Measurements from ENCODE around the gene SCMH1.

DNA sequence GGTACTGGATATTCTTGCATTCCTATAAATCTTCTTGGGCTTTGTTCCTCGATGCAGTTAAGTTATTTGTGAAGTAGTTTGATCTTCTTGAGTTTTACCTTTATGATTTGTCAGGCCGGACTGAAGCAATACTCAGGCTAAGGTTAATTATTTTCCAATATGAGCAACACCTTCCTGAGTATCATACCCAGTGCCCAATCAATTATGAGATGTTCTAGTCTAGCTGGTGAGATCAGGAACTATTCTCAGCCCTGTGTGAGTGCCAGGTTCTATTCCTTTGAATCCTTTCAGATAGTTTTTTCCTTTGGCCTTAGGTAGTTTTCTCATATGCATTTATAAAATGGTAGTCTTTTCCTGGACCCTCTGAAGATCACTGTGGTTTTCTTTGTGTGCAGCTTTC lies 92.5 kb downstream of the SCMH1 start:
- TF ChIP-seq POLR2AphosphoS5 (IDR thresholded peaks at IDR 0.05; ENCODE audit: insufficient read depth, low read depth, low read length), result no peak
- TF ChIP-seq, protein P1, sequence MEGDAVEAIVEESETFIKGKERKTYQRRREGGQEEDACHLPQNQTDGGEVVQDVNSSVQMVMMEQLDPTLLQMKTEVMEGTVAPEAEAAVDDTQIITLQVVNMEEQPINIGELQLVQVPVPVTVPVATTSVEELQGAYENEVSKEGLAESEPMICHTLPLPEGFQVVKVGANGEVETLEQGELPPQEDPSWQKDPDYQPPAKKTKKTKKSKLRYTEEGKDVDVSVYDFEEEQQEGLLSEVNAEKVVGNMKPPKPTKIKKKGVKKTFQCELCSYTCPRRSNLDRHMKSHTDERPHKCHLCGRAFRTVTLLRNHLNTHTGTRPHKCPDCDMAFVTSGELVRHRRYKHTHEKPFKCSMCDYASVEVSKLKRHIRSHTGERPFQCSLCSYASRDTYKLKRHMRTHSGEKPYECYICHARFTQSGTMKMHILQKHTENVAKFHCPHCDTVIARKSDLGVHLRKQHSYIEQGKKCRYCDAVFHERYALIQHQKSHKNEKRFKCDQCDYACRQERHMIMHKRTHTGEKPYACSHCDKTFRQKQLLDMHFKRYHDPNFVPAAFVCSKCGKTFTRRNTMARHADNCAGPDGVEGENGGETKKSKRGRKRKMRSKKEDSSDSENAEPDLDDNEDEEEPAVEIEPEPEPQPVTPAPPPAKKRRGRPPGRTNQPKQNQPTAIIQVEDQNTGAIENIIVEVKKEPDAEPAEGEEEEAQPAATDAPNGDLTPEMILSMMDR (IDR thresholded peaks at IDR 0.05; ENCODE audit: extremely low read depth in 1 of 2, insufficient read depth in 1 of 2, low read depth in 1 of 2, low read length in 2 of 2), result no peak
- TF ChIP-seq, protein P2, sequence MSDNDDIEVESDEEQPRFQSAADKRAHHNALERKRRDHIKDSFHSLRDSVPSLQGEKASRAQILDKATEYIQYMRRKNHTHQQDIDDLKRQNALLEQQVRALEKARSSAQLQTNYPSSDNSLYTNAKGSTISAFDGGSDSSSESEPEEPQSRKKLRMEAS (IDR thresholded peaks at IDR 0.05; ENCODE audit: insufficient read depth, insufficient read length), result no peak
- TF ChIP-seq EZH2 (IDR thresholded peaks at IDR 0.05; ENCODE audit: borderline replicate concordance, low read depth, low read length, severe bottlenecking), result no peak
- no peak for TF ChIP-seq POLR2A (IDR thresholded peaks at IDR 0.05; ENCODE audit: low read depth, low read length)
- TF ChIP-seq MYC (IDR thresholded peaks at IDR 0.05; ENCODE audit: low read depth, low read length), result no peak
- TF ChIP-seq GATA2 (IDR thresholded peaks at IDR 0.05; ENCODE audit: insufficient read depth, insufficient read length, low read depth, low read length), result no peak
- no peak for TF ChIP-seq JUN (IDR thresholded peaks at IDR 0.05; ENCODE audit: borderline replicate concordance, insufficient read depth, insufficient read length, low read depth)
- TF ChIP-seq FOS (IDR thresholded peaks at IDR 0.05; ENCODE audit: borderline replicate concordance, insufficient read depth, low read length), result no peak

All from endothelial cell of umbilical vein (primary cell).